GM12878 (cell line): ENCODE measurements around the gene DPF3. TPM values are rescaled to one million over a fixed set of nuclear protein-coding genes. Genes with fewer than 3 reads are reported as not detected.

Source experiments
- ATAC-seq: fragments of 200-7000 bp; cut with Tn5 transposase; 3 replicates; pipeline ENCODE4 v1.9.1; 2020; ENCODE audit warnings: mild to moderate bottlenecking, moderate library complexity
- BruUV-seq: library from RNA; stranded (reverse); fragments of 400-500 nt; replicated peaks from 2 replicates; lab custom pipeline; 2021; lab: Mats Ljungman, UMichigan
- CTCF ChIA-PET: fragments of 300-600 bp; sonication (Branson Sonifier 250); formaldehyde crosslinking; extraction: SDS; loops from one replicate; lab custom pipeline; 2021; ENCODE audit warnings: inconsistent platforms; lab: Yijun Ruan, JAX
- POLR2A ChIA-PET: fragments of 350-600 bp; formaldehyde crosslinking; extraction: SDS; loops from one replicate; lab custom pipeline; 2021; ENCODE audit warnings: inconsistent platforms; lab: Charles Lee
- RAD21 ChIA-PET: fragments of 300-600 bp; sonication (Branson Sonifier 250); formaldehyde crosslinking; loops from one replicate; lab custom pipeline; 2023; ENCODE audit warnings: antibody characterized with exemption; ENCODE audit not compliant: unreplicated experiment; lab: Charles Lee
- SMC1A ChIA-PET: fragments of 300-600 bp; sonication (Branson Sonifier 250); formaldehyde crosslinking; loops from one replicate; lab custom pipeline; 2023; ENCODE audit not compliant: unreplicated experiment, uncharacterized antibody; lab: Charles Lee
- DNase-seq: peaks from one replicate; pipeline ENCODE4 v3.0.0-alpha.2; 2011; ENCODE audit warnings: low read depth, low spot score
- FAIRE-seq: peaks from 3 replicates; lab custom pipeline; 2011; peaks lifted over from hg19 to GRCh38; lab: Jason Lieb, UNC
- H2AFZ ChIP-seq: 2 replicates; pipeline ENCODE4 v1.6.0; 2011; ENCODE audit warnings: low read depth, low read length, control low read depth; ENCODE audit not compliant: control insufficient read depth
- H3K27ac ChIP-seq: 2 replicates; pipeline ENCODE4 v1.5.1; 2011; ENCODE audit warnings: control low read depth; ENCODE audit not compliant: control insufficient read depth, insufficient read depth
- H3K27me3 ChIP-seq, 2 experiments: replicated peaks in 1 of 2; 2 replicates each; pipeline versions ENCODE4 v1.6.0 to v1.6.1; 2011; ENCODE audit warnings: low read length in 1 of 2; ENCODE audit not compliant: control insufficient read depth in 2 of 2, insufficient read depth in 2 of 2
- H3K36me3 ChIP-seq, 2 experiments: 2 replicates each; pipeline ENCODE4 v1.5.1; 2011; ENCODE audit warnings: low read length in 1 of 2; ENCODE audit not compliant: control insufficient read depth in 2 of 2, insufficient read depth in 2 of 2
- H3K4me1 ChIP-seq: 2 replicates; pipeline ENCODE4 v1.6.1; 2011; ENCODE audit warnings: mild to moderate bottlenecking, low read length, moderate library complexity, mixed read lengths; ENCODE audit not compliant: control insufficient read depth, insufficient read depth
- H3K4me2 ChIP-seq: 2 replicates; pipeline ENCODE4 v1.6.0; 2011; ENCODE audit warnings: control low read depth; ENCODE audit not compliant: control insufficient read depth, insufficient read depth
- H3K4me3 ChIP-seq: fragments of 200-600 bp; sonication (generic); 2 replicates; pipeline ENCODE4 v1.5.1; 2016
- H3K79me2 ChIP-seq: 2 replicates; pipeline ENCODE4 v1.6.0; 2011; ENCODE audit warnings: low read length; ENCODE audit not compliant: control insufficient read depth, insufficient read depth
- H3K9ac ChIP-seq: 2 replicates; pipeline ENCODE4 v1.8.0; 2011; ENCODE audit warnings: low read length, control low read depth, mixed read lengths; ENCODE audit not compliant: control insufficient read depth, insufficient read depth
- H3K9me3 ChIP-seq: replicated peaks from 3 replicates; pipeline ENCODE4 v1.5.1; 2011; ENCODE audit warnings: mild to moderate bottlenecking, low read length; ENCODE audit not compliant: control insufficient read depth, insufficient read depth
- H4K20me1 ChIP-seq: 2 replicates; pipeline ENCODE4 v1.6.0; 2011; ENCODE audit not compliant: control insufficient read depth, insufficient read depth
- DPF2 ChIP-seq: fragments of 450-650 bp; IDR thresholded peaks from 2 replicates; pipeline ENCODE4 v1.6.1; 2017; ENCODE audit warnings: mild to moderate bottlenecking
- IKZF1 ChIP-seq: fragments of 450-650 bp; conservative IDR thresholded peaks from 2 replicates; pipeline ENCODE4 v1.6.1; 2017; ENCODE audit warnings: antibody characterized with exemption, mild to moderate bottlenecking
- IKZF2 ChIP-seq, 2 experiments: fragments of 450-650 bp; IDR thresholded peaks; 2 replicates each; pipeline ENCODE4 v1.6.1; 2017; ENCODE audit warnings: mild to moderate bottlenecking in 2 of 2, moderate library complexity in 2 of 2
- NR2F1 ChIP-seq: fragments of 450-650 bp; conservative IDR thresholded peaks from 2 replicates; pipeline ENCODE4 v1.6.1; 2017; ENCODE audit warnings: mild to moderate bottlenecking
- RFX5 ChIP-seq: IDR thresholded peaks from 2 replicates; pipeline ENCODE4 v1.6.1; 2011; ENCODE audit warnings: low read depth, low read length, improper control_type of control experiment
- SPI1 ChIP-seq: IDR thresholded peaks from 2 replicates; pipeline ENCODE4 v1.6.1; 2011; ENCODE audit warnings: low read depth, mild to moderate bottlenecking, low read length, moderate library complexity, borderline replicate concordance; ENCODE audit not compliant: insufficient read depth
- TCF7 ChIP-seq: IDR thresholded peaks from 2 replicates; pipeline ENCODE4 v1.6.1; 2014; ENCODE audit warnings: antibody characterized with exemption, borderline replicate concordance
- WGBS: methylation state at CpG from one replicate; pipeline ENCODE4 v1.1.6; 2016; ENCODE audit warnings: low lambda C conversion rate; ENCODE audit not compliant: insufficient replicate concordance, insufficient coverage; ENCODE audit errors: missing lambda C conversion rate; 5-methylcytosine and 5-hydroxymethylcytosine counted together
- in situ Hi-C: fragments of 300-500 bp; cut with MboI; formaldehyde crosslinking; loops from 9 replicates; pipeline ENCODE4 v1.14.3; 2018; ENCODE audit warnings: mixed read lengths
- intact Hi-C: fragments of 100-400 bp; cut with micrococcal nuclease; formaldehyde crosslinking; loops from one replicate; pipeline ENCODE4 v1.14.2; 2022; ENCODE audit not compliant: unreplicated experiment
- polyA plus RNA-seq, 11 experiments: library from polyadenylated mRNA; depleted of rRNA in 4 of 11; unstranded in 6 of 11; stranded (reverse) in 5 of 11; fragments of >200 nt; fragmentation: Nextera tagmentation in 4 of 11; fragmentation: Illumina TruSeq in 1 of 11; extraction: Ambion mirVana in 4 of 11; extraction: Trizol in 1 of 11; gene quantifications; 1 replicate in 1 of 11; 2 replicates in 10 of 11; pipeline versions ENCODE4 v1.2.1 to v1.2.3, GENCODE V29; 2011 to 2016; ENCODE audit warnings: inconsistent platforms in 2 of 11, missing spikeins in 2 of 11, low read depth in 1 of 11
- total RNA-seq, 4 experiments: library from RNA; depleted of rRNA in 3 of 4; stranded (reverse); fragments of >200 nt in 3 of 4; fragmentation: Illumina TruSeq in 1 of 4; extraction: Trizol in 1 of 4; gene quantifications; 2 replicates each; pipeline versions ENCODE4 v1.2.1 to v1.2.3, GENCODE V29; 2013 to 2021

DPF3 gene
- total and polyA plus RNA-seq, 10 of the 15 experiments (the other 5 are each of a cell fraction or from before 2014, with no cell fraction given), result 0.69 to 8.0 (median 2.2) TPM

GRCh38 chr14:72600551-72601330 is 293.2 kb downstream of the DPF3 start:
- 57% methylated on average over 8 of the region's 9 CpGs for WGBS
- H3K4me3 ChIP-seq, result no peak overlapping the region
- intact Hi-C loops, result no loop called here
- ChIA-PET CTCF (interaction anchor here (2.0 kb wide), 1 partner anchor 87 kb away, joined by 5 read pairs; no protein-coding TSS in a partner anchor), RAD21 (interaction anchor here (0.8 kb wide), 1 partner anchor 110 kb away, joined by 4 read pairs; no protein-coding TSS in a partner anchor), SMC1A (interaction anchor here (1.7 kb wide), 1 partner anchor 293 kb away, joined by 5 read pairs; the partner anchor contains the start of gene DPF3), POLR2A (no interaction called here)
- peaks cover 20% of the 10 kb centered on the region for H3K4me1 ChIP-seq
- H4K20me1 ChIP-seq, result no peaks in the 10 kb centered on the region
- H3K9ac ChIP-seq, result no peak overlapping the region
- H2AFZ ChIP-seq, result no peak overlapping the region
- no peaks in the 10 kb centered on the region; the same call in 1 of the 3 replicates for H3K9me3 ChIP-seq
- no peaks in the 10 kb centered on the region for H3K36me3 ChIP-seq
- FAIRE-seq (no peak), DNase-seq (no peak), ATAC-seq (no peak)
- TF ChIP-seq NR2F1 (no peak), SPI1 (peak; percentile 53; the same call in 1 of the 2 replicates)
- BruUV-seq, result no TSS peak
- no peak overlapping the region for H3K4me2 ChIP-seq
- no peak overlapping the region for H3K27ac ChIP-seq
- in situ Hi-C loops, result no loop called here
- H3K27me3 ChIP-seq, result peaks cover 2 to 3% of the 10 kb centered on the region in 2 experiments; a peak in 3 of 4 replicates
- H3K79me2 ChIP-seq, result no peaks in the 10 kb centered on the region

- H3K4me2 ChIP-seq, result no peak overlapping the region
- no peaks in the 10 kb centered on the region for H3K36me3 ChIP-seq
- ChIA-PET POLR2A (no interaction called here), CTCF (interaction anchor here (2.0 kb wide), 1 partner anchor 86 kb away, joined by 5 read pairs; no protein-coding TSS in a partner anchor), SMC1A (interaction anchor here (1.7 kb wide), 1 partner anchor 294 kb away, joined by 5 read pairs; the partner anchor contains the start of gene DPF3), RAD21 (interaction anchor here (0.8 to 1.0 kb wide), 2 partner anchors 83 to 111 kb away, joined by 4 read pairs; no protein-coding TSS in a partner anchor)
- no TSS peak for BruUV-seq
- peaks cover 21% of the 10 kb centered on the region for H3K4me1 ChIP-seq
- H3K27me3 ChIP-seq, result peaks cover 0 to 2% of the 10 kb centered on the region in 2 experiments; a peak in 2 of 4 replicates
- FAIRE-seq (no peak), DNase-seq (no peak), ATAC-seq (no peak; the same call in 2 of the 3 replicates)
- TF ChIP-seq RFX5 (no peak), TCF7 (no peak), IKZF2 (IDR thresholded peaks at IDR 0.05) (peak in 1 of 2 experiments; percentile 20; a peak in 1 of 4 replicates), IKZF1 (peak; percentile 60), DPF2 (0 out of 2 replicates have a peak, but pooled peaks have one; percentile 20), SPI1 (peak; percentile 16; the same call in 1 of the 2 replicates)
- no peak overlapping the region for H3K9ac ChIP-seq
- no peak overlapping the region for H3K27ac ChIP-seq
- in situ Hi-C loops (no loop called here), intact Hi-C loops (no loop called here)
- no peak overlapping the region for H3K4me3 ChIP-seq
- H3K9me3 ChIP-seq, result no peaks in the 10 kb centered on the region; the same call in 1 of the 3 replicates
- WGBS, result 64% methylated on average over 12 of the region's 16 CpGs
- no peak overlapping the region for H2AFZ ChIP-seq
- no peaks in the 10 kb centered on the region for H3K79me2 ChIP-seq
- H4K20me1 ChIP-seq, result no peaks in the 10 kb centered on the region
These were observed 294.1 kb downstream of the DPF3 start for GRCh38 chr14:72599579-72600470.
